ENCODE data around the gene ZG16. TPM values are rescaled to one million over a fixed set of nuclear protein-coding genes. Genes with fewer than 3 reads are reported as not detected.
"Not testable (repeated sequence)": the region's sequence is repeated elsewhere in the genome, so short reads cannot be mapped to it uniquely, and the experiment has no call there.

ZG16 gene
- total RNA-seq, 2 experiments from 2014 or later, result not detected

DNA sequence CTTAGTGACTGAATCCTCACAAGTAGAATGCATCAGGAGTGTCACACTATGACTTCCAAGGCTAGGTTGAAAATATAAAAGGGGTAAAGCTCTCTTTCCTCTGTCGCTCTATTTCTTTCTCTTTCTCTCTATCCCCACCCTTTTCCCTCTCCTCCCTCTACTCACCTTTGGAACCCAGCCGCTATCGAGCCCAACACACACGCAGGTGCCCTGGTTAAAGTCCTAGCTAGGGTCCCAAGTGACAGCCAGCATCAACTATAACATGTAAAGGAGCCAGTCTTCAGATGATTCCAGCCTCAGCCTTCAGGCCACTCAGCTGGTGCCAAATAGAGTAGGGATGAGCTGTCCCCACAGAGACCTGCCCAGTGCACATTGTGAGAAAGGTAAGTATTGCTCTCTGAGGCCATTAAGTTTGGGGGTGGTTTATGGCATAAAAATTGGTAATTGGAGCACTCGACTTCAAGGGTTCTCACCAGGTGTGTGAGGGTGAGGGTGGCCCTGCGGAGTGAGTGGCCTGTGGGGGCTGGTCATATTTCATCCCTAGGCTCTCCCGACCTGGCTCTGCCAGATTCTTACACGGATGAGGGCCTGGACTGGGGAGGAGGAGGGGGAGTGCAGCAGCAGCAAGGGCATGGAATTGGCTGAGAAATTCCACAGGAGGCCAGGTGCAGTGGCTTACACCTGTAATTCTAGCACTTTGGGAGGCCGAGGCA lies 17.3 kb upstream of the ZG16 start:
- Histone ChIP-seq H3K9me2 (ENCODE audit: insufficient read depth, low read length) (no peaks in the 10 kb centered on the region), H3K36me3 (ENCODE audit: insufficient read depth, low read length) (no peaks in the 10 kb centered on the region), H3K27ac (ENCODE audit: low read depth, low read length, poor library complexity, severe bottlenecking) (no peak overlapping the region), H3K79me2 (ENCODE audit: insufficient read depth, low read depth, low read length) (no peaks in the 10 kb centered on the region), H3K4me1 (ENCODE audit: insufficient read depth, low read length, poor library complexity, severe bottlenecking) (no peaks in the 10 kb centered on the region), H2AFZ (ENCODE audit: low read length) (no peak overlapping the region), H3K4me2 (ENCODE audit: low read length) (no peak overlapping the region), H4K20me1 (ENCODE audit: insufficient read depth, low read length) (no peaks in the 10 kb centered on the region), H3K4me3 (ENCODE audit: low read depth, low read length, poor library complexity, severe bottlenecking) (no peak overlapping the region), H3K9me3 (ENCODE audit: low read length) (no peaks in the 10 kb centered on the region)
- no TSS peak for BruUV-seq (replicated peaks)
- ChIA-PET CTCF (ENCODE audit: unreplicated experiment) (no interaction called here), POLR2A (interaction anchor here (0.5 kb wide), 1 partner anchor 302 kb away, joined by 4 read pairs; no protein-coding TSS in a partner anchor)
- no peak for DNase-seq (ENCODE audit: low spot score)
- no peak for TF ChIP-seq EZH2phosphoT487 (IDR thresholded peaks at IDR 0.05; ENCODE audit: borderline replicate concordance, low read depth, low read length)
- TF ChIP-seq, protein P1, sequence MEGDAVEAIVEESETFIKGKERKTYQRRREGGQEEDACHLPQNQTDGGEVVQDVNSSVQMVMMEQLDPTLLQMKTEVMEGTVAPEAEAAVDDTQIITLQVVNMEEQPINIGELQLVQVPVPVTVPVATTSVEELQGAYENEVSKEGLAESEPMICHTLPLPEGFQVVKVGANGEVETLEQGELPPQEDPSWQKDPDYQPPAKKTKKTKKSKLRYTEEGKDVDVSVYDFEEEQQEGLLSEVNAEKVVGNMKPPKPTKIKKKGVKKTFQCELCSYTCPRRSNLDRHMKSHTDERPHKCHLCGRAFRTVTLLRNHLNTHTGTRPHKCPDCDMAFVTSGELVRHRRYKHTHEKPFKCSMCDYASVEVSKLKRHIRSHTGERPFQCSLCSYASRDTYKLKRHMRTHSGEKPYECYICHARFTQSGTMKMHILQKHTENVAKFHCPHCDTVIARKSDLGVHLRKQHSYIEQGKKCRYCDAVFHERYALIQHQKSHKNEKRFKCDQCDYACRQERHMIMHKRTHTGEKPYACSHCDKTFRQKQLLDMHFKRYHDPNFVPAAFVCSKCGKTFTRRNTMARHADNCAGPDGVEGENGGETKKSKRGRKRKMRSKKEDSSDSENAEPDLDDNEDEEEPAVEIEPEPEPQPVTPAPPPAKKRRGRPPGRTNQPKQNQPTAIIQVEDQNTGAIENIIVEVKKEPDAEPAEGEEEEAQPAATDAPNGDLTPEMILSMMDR (conservative IDR thresholded peaks at IDR 0.05; ENCODE audit: low read length), result no peak
- intact Hi-C loops (cut with micrococcal nuclease; ENCODE audit: unreplicated experiment), result no loop called here

DNA sequence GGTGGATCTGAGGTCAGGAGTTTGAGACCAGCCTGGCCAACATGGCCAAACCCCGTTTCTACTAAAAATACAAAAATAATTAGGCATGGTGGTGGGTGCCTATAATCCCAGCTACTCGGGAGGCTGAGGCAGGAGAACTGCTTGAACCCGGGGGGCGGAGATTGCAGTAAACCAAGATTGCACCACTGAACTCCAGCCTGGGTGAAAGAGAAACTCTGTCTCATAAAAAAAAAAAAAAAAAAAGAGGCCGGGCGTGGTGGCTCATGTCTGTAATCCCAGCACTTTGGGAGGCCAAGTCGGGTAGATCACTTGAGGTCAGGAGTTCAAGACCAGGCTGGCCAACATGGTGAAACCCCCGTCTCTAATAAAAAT lies 16.8 kb upstream of the ZG16 start:
- H3K4me1 ChIP-seq (ENCODE audit: insufficient read depth, low read length, poor library complexity, severe bottlenecking); H3K36me3 ChIP-seq (ENCODE audit: insufficient read depth, low read length); BruUV-seq (replicated peaks); POLR2A ChIA-PET; H3K9me3 ChIP-seq (ENCODE audit: low read length); H3K27ac ChIP-seq (ENCODE audit: low read depth, low read length, poor library complexity, severe bottlenecking); H3K4me3 ChIP-seq (ENCODE audit: low read depth, low read length, poor library complexity, severe bottlenecking); H4K20me1 ChIP-seq (ENCODE audit: insufficient read depth, low read length); H2AFZ ChIP-seq (ENCODE audit: low read length); DNase-seq (ENCODE audit: low spot score); intact Hi-C loops (cut with micrococcal nuclease; ENCODE audit: unreplicated experiment); H3K9me2 ChIP-seq (ENCODE audit: insufficient read depth, low read length); H3K4me2 ChIP-seq (ENCODE audit: low read length); CTCF ChIA-PET (ENCODE audit: unreplicated experiment); H3K79me2 ChIP-seq (ENCODE audit: insufficient read depth, low read depth, low read length): not testable (repeated sequence)

DNA sequence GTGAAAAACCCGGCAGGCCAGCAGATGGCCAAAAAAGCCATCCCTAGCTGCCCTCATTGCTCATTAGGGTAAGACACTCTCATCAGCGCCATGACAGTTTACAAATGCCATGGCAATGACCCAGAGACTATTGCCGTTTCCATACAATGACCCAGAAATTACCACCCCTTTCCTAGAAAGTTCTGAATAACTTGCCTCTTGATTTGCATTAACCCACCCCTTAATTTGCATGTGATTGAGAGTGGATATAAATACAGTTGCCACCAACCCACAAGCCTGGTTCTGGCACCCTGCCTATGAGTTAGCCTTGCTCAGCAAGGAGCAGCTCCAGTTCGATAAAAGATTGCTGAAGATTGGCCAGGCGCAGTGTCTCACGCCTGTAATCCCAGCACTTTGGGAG lies 16.2 kb upstream of the ZG16 start:
- no peak overlapping the region for H3K4me2 ChIP-seq (ENCODE audit: low read length)
- H3K36me3 ChIP-seq (ENCODE audit: insufficient read depth, low read length), result no peaks in the 10 kb centered on the region
- BruUV-seq (replicated peaks), result no TSS peak
- ChIA-PET POLR2A (interaction anchor here (0.7 kb wide), 1 partner anchor 63 kb away, joined by 4 read pairs; no protein-coding TSS in a partner anchor), CTCF (ENCODE audit: unreplicated experiment) (no interaction called here)
- no peak for DNase-seq (ENCODE audit: low spot score)
- intact Hi-C loops (cut with micrococcal nuclease; ENCODE audit: unreplicated experiment), result no loop called here
- H3K9me2 ChIP-seq (ENCODE audit: insufficient read depth, low read length), result no peaks in the 10 kb centered on the region
- H4K20me1 ChIP-seq (ENCODE audit: insufficient read depth, low read length), result no peaks in the 10 kb centered on the region
- no peak overlapping the region for H3K4me3 ChIP-seq (ENCODE audit: low read depth, low read length, poor library complexity, severe bottlenecking)
- TF ChIP-seq EZH2phosphoT487 (IDR thresholded peaks at IDR 0.05; ENCODE audit: borderline replicate concordance, low read depth, low read length), result no peak
- TF ChIP-seq, protein P1 (conservative IDR thresholded peaks at IDR 0.05; ENCODE audit: low read length), result no peak
- H3K4me1 ChIP-seq (ENCODE audit: insufficient read depth, low read length, poor library complexity, severe bottlenecking), result no peaks in the 10 kb centered on the region
- no peak overlapping the region for H3K27ac ChIP-seq (ENCODE audit: low read depth, low read length, poor library complexity, severe bottlenecking)
- no peak overlapping the region for H2AFZ ChIP-seq (ENCODE audit: low read length)
- H3K9me3 ChIP-seq (ENCODE audit: low read length), result no peaks in the 10 kb centered on the region
- no peaks in the 10 kb centered on the region for H3K79me2 ChIP-seq (ENCODE audit: insufficient read depth, low read depth, low read length)
